Measurements from ENCODE around the gene NFS1.

The NFS1 gene

GRCh38 chr20:35731862-35732643 is 32.9 kb upstream of the NFS1 start:
- H3K4me3 ChIP-seq (ENCODE audit: low read length), result no peak overlapping the region
- H3K36me3 ChIP-seq (ENCODE audit: control insufficient read depth, low read length), result peaks cover 98% of the 10 kb centered on the region
- no peaks in the 10 kb centered on the region for H3K9me2 ChIP-seq (replicated peaks; ENCODE audit: control insufficient read depth, low read length)
- H3K27ac ChIP-seq (ENCODE audit: low read depth, low read length), result no peak overlapping the region
- H3K79me2 ChIP-seq (ENCODE audit: control insufficient read depth, low read length), result peaks cover 96% of the 10 kb centered on the region
- no peaks in the 10 kb centered on the region for H3K27me3 ChIP-seq (ENCODE audit: control insufficient read depth, low read length)
- H4K20me1 ChIP-seq (ENCODE audit: control insufficient read depth, insufficient read depth, low read depth, low read length), result peaks cover 42% of the 10 kb centered on the region
- H3K9me3 ChIP-seq (ENCODE audit: control insufficient read depth, insufficient read depth, low read length), result no peaks in the 10 kb centered on the region
- TF ChIP-seq EZH2phosphoT487 (IDR thresholded peaks at IDR 0.05; ENCODE audit: borderline replicate concordance, low read length), result no peak
- peaks cover 23% of the 10 kb centered on the region for H3K4me1 ChIP-seq (ENCODE audit: control insufficient read depth, low read length)
- no peak overlapping the region for H3K4me2 ChIP-seq (ENCODE audit: low read length)
- peaks cover 39% of the 10 kb centered on the region for H3F3A ChIP-seq (ENCODE audit: control insufficient read depth, insufficient read depth)

- Histone ChIP-seq H3K27ac (ENCODE audit: low read depth, low read length) (no peak overlapping the region), H3K4me2 (ENCODE audit: low read length) (no peak overlapping the region), H3K9me2 (replicated peaks; ENCODE audit: control insufficient read depth, low read length) (no peaks in the 10 kb centered on the region), H3K36me3 (ENCODE audit: control insufficient read depth, low read length) (peaks cover 99% of the 10 kb centered on the region), H3K4me1 (ENCODE audit: control insufficient read depth, low read length) (peaks cover 22% of the 10 kb centered on the region), H4K20me1 (ENCODE audit: control insufficient read depth, insufficient read depth, low read depth, low read length) (peaks cover 42% of the 10 kb centered on the region), H3K27me3 (ENCODE audit: control insufficient read depth, low read length) (no peaks in the 10 kb centered on the region), H3F3A (ENCODE audit: control insufficient read depth, insufficient read depth) (peaks cover 40% of the 10 kb centered on the region), H3K79me2 (ENCODE audit: control insufficient read depth, low read length) (peaks cover 96% of the 10 kb centered on the region), H3K4me3 (ENCODE audit: low read length) (no peak overlapping the region), H3K9me3 (ENCODE audit: control insufficient read depth, insufficient read depth, low read length) (no peaks in the 10 kb centered on the region)
- TF ChIP-seq EZH2phosphoT487 (IDR thresholded peaks at IDR 0.05; ENCODE audit: borderline replicate concordance, low read length), result no peak
- TF ChIP-seq, protein P1, sequence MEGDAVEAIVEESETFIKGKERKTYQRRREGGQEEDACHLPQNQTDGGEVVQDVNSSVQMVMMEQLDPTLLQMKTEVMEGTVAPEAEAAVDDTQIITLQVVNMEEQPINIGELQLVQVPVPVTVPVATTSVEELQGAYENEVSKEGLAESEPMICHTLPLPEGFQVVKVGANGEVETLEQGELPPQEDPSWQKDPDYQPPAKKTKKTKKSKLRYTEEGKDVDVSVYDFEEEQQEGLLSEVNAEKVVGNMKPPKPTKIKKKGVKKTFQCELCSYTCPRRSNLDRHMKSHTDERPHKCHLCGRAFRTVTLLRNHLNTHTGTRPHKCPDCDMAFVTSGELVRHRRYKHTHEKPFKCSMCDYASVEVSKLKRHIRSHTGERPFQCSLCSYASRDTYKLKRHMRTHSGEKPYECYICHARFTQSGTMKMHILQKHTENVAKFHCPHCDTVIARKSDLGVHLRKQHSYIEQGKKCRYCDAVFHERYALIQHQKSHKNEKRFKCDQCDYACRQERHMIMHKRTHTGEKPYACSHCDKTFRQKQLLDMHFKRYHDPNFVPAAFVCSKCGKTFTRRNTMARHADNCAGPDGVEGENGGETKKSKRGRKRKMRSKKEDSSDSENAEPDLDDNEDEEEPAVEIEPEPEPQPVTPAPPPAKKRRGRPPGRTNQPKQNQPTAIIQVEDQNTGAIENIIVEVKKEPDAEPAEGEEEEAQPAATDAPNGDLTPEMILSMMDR (IDR thresholded peaks at IDR 0.05; ENCODE audit: low read depth, low read length, poor library complexity, severe bottlenecking), result no peak
Observed at GRCh38 chr20:35731469-35731788, 32.3 kb upstream of the NFS1 start.

DNA sequence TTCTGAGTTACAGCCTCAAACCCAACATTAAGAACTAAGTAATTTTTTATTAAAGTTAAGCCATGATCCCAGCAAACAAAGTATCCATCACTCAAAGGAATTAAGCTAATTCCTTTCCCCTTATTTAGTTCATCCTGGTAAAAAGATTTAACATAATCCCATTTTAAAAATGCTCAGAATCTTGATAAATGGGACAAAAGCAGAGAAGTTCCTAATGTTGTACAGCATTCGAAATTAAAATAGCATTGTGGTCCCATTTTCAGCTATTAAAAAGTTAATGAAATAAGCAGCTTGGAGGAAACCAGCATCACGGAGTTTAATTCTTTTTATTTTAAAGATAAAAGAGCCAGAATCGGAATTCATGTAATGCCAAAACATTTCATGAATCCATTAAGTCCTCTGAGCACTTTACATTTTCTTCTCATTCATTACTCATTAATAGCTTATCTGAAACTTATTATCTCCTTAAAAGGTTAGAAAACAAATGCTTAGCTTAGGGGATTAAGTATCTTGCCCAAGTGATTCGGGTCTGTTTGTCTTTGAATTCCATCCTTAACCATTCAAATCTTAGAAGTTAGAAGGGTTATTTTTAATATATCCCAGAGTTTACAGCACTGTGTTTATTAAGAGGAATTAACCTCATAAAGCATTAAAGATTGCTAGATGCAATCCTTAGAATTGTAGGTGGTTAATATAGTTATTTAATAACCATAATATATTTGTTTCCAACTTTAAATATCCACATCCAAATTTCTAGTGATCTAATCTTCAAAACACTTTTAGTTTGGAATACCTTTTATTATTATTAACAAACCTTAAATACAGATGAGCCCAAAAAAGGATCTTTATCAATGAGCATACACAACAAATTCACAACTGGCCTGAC is 31.7 kb upstream of the NFS1 start:
- H3K27me3 ChIP-seq (ENCODE audit: control insufficient read depth, low read length), result no peaks in the 10 kb centered on the region

More for the DNA sequence above, 31.7 kb upstream of the NFS1 start:
- Histone ChIP-seq H3K4me1 (ENCODE audit: control insufficient read depth, low read length) (peaks cover 16% of the 10 kb centered on the region), H3K27ac (ENCODE audit: low read depth, low read length) (no peak overlapping the region), H3K9me3 (ENCODE audit: control insufficient read depth, insufficient read depth, low read length) (no peaks in the 10 kb centered on the region), H3K4me3 (ENCODE audit: low read length) (no peak overlapping the region), H4K20me1 (ENCODE audit: control insufficient read depth, insufficient read depth, low read depth, low read length) (peaks cover 42% of the 10 kb centered on the region), H3K79me2 (ENCODE audit: control insufficient read depth, low read length) (peaks cover 96% of the 10 kb centered on the region), H3F3A (ENCODE audit: control insufficient read depth, insufficient read depth) (peaks cover 40% of the 10 kb centered on the region), H3K36me3 (ENCODE audit: control insufficient read depth, low read length) (peaks cover 99% of the 10 kb centered on the region), H3K4me2 (ENCODE audit: low read length) (no peak overlapping the region), H3K9me2 (replicated peaks; ENCODE audit: control insufficient read depth, low read length) (no peaks in the 10 kb centered on the region)
- TF ChIP-seq, protein P1 (IDR thresholded peaks at IDR 0.05; ENCODE audit: low read depth, low read length, poor library complexity, severe bottlenecking), result no peak
- TF ChIP-seq EZH2phosphoT487 (IDR thresholded peaks at IDR 0.05; ENCODE audit: borderline replicate concordance, low read length), result no peak

Measured in DOHH2 (cell line).